ENCODE measurements around the gene SCN9A.
A peak's percentile ranks its signal among the peaks of the same experiment; 100 is the strongest.

DNA sequence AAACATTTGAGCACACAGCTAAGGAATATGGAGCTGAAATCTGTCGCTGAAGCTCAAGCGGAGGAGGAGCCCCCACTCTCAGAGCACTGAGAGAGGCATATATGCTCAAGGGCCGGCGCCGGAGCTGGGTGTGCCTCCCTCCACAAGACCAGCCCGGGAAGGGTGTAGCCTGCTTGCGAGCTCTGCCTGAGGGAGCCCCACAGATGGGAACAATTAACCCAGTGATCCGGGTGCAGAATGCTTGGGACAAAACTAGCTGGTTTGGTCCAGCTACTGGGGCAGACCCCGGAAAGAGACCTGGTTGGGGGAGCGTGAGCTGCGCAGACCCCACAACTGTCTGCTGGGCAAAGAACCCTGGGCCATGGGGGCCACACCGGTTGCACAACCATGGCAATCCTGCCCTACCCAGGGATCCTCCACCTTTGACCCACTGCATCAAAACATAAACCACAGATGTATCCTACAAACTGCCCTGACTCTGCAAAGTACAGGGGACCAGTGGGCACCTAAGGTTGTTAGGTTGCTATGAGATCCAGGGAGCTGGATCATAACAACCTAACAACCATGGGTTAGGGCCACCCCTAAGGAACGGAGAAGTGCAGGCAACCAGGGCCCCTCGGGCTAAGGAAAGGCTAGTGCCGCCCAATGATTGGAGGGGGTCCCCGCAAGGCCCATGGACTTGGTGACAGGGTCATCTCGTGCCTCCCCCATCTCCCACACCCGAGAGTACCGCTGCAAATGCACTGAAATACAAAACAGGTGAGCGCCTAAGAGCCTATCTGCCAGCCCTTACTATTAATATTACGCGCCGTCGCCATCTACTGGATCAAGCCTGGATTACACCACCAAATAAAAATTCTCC lies 194.6 kb downstream of the SCN9A start:
- TF ChIP-seq, protein P1, sequence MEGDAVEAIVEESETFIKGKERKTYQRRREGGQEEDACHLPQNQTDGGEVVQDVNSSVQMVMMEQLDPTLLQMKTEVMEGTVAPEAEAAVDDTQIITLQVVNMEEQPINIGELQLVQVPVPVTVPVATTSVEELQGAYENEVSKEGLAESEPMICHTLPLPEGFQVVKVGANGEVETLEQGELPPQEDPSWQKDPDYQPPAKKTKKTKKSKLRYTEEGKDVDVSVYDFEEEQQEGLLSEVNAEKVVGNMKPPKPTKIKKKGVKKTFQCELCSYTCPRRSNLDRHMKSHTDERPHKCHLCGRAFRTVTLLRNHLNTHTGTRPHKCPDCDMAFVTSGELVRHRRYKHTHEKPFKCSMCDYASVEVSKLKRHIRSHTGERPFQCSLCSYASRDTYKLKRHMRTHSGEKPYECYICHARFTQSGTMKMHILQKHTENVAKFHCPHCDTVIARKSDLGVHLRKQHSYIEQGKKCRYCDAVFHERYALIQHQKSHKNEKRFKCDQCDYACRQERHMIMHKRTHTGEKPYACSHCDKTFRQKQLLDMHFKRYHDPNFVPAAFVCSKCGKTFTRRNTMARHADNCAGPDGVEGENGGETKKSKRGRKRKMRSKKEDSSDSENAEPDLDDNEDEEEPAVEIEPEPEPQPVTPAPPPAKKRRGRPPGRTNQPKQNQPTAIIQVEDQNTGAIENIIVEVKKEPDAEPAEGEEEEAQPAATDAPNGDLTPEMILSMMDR (IDR thresholded peaks at IDR 0.05): peak; percentile 69
- TF ChIP-seq ZFX (IDR thresholded peaks at IDR 0.05; ENCODE audit: borderline replicate concordance): no peak

Data from 22Rv1 (cell line).